CD4-positive, alpha-beta T cell treated with Interferon gamma for 1 hour (primary cell): Measurements from ENCODE around the gene ZGPAT.
"Not testable (repeated sequence)": the region's sequence is repeated elsewhere in the genome, so short reads cannot be mapped to it uniquely, and the experiment has no call there.

Source experiments
- DNase-seq: peaks from one replicate; pipeline ENCODE4 v3.0.0-alpha.2; 2020

ZGPAT gene, protein sequence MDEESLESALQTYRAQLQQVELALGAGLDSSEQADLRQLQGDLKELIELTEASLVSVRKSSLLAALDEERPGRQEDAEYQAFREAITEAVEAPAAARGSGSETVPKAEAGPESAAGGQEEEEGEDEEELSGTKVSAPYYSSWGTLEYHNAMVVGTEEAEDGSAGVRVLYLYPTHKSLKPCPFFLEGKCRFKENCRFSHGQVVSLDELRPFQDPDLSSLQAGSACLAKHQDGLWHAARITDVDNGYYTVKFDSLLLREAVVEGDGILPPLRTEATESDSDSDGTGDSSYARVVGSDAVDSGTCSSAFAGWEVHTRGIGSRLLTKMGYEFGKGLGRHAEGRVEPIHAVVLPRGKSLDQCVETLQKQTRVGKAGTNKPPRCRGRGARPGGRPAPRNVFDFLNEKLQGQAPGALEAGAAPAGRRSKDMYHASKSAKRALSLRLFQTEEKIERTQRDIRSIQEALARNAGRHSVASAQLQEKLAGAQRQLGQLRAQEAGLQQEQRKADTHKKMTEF

GRCh38 chr20:63707558-63708300, at the start of gene ZGPAT, which contains the start of gene ARFRP1:
Gene ZGPAT (plus strand): TSS chr20:63708039. CDS start chr20:63708581, 542 bp downstream.
Gene ARFRP1 (minus strand): TSS chr20:63707976. CDS start chr20:63707091, 885 bp downstream.
- DNase-seq: peak; percentile 85

DNA sequence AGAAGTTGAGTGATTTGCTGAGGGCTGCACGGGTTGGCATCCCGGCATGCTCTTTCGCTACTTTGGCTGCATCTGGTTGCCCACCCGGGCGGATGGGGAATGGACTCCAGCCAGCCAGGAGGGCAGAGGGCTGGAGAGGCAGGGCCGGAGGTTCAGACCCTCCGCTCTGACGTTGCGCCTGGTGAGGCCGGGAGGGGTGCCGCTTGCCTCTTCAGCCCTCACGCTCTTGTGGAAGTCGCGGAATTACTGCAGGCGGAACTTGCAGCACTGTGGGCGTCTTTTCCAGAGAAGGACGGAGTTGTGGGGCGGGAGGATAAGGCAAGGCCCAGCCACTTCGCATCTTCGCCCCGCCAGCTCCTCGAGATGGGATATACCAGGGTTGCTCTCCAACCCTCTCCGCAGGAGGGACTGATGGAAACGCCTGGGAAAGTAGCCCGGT, 49.1 kb upstream of the ZGPAT start:
- DNase-seq: no peak

GRCh38 chr20:63659370-63659769, 48.5 kb upstream of the ZGPAT start:
- no peak for DNase-seq

DNA sequence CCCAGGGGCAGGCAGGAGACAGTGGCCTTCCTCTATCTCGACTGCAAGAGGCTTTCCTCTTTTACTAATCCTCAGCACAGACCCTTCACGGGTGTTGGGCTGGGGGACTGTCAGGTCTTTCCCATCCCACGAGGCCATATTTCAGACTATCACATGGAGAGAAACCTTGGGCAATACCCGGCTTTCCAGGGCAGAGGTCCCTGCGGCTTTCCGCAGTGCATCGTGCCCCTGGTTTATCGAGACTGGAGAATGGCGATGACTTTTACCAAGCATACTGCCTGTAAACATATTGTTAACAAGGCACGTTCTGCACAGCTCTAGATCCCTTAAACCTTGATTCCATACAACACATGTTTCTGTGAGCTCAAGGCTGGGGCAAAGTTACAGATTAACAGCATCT, 47.7 kb upstream of the ZGPAT start:
- DNase-seq: not testable (repeated sequence)

DNA sequence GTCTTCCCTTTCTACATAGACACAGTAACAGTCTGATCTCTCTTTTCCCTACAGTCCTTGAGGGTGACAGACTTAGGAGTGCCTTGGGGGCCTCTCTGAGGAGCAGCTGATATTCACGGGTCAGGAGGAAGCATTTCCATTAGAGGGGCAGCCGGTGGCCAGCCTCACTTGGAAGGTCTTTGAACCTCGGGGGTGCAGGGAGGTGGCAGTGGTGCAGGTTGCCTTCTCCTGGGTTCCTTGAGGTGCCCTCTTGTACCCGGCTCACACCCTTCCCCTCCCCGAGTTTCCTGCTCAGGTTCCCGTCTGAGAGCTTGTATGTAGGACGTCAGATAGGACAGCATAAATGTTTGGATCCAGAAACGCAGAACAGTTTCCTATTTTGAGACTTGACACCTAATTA, 47.2 kb upstream of the ZGPAT start:
- no peak for DNase-seq

DNA sequence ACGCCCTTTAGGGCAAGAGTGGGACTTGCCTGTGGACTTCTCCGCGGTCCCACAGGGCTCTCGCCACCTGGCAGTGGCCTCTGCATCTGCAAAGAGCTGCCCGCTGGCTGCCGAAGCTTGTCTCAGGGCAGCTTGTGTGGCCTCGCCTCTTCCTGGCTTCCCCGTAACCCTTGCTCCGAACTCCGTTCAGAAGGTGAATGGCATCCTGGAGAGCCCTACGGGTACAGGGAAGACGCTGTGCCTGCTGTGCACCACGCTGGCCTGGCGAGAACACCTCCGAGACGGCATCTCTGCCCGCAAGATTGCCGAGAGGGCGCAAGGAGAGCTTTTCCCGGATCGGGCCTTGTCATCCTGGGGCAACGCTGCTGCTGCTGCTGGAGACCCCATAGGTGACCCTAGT, 46.7 kb upstream of the ZGPAT start:
- no peak for DNase-seq

DNA sequence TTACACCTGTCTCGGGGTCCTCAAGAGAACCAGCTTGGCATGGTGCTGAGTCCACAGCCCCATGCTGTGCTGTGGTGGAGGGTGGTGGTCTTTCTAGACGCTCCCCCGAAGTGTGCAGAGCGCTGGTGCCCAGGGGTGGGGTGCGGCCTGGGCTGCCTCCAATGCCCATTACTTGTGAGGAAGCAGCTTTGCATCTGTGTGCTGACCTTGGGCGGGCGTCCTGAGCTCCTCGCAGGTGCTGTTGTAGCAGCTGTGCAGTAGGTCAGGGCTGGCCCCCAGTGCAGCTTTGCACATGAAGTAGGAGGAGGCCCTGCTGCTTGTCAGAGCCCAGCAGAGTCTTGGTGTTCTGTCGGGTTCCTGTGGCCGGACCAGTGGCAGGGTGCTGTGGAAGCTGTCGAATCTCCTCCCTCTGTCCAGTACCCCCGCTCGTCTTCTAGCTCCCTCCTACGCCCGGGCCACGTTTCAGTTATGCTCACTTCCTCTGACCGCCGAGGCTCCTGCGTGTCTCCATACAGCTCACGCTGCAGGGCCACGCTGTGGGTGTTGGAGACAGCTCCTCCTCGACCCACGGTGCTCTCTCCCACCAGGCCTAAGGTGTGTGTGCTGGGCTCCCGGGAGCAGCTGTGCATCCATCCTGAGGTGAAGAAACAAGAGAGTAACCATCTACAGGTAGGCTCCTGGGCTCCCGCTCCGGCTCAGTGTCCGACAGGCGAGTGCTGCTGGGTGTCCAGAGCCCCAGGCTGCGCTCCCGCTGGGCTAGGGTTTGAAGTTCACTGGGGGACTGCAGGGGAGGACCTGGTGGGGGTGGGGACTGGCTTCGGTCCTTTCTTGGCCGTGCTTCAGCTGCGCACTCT, 45.7 kb upstream of the ZGPAT start:
- DNase-seq: no peak

DNA sequence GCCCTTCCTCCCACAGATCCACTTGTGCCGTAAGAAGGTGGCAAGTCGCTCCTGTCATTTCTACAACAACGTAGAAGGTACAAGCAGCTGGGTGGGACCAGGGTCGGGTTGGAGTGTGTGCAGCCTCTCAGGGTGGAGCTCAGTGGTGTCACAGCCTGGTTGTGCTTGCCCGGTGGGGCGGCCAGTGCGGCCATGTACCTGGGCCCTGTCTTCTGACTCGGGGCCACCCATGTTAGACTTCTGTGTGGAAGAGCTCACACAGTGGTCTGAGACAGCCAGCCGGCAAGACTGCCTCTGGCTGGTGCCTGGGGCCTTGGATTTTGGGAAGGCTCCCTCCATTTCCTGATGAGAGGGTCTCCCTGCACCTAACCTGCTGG, 45.0 kb upstream of the ZGPAT start:
- DNase-seq: no peak

DNA sequence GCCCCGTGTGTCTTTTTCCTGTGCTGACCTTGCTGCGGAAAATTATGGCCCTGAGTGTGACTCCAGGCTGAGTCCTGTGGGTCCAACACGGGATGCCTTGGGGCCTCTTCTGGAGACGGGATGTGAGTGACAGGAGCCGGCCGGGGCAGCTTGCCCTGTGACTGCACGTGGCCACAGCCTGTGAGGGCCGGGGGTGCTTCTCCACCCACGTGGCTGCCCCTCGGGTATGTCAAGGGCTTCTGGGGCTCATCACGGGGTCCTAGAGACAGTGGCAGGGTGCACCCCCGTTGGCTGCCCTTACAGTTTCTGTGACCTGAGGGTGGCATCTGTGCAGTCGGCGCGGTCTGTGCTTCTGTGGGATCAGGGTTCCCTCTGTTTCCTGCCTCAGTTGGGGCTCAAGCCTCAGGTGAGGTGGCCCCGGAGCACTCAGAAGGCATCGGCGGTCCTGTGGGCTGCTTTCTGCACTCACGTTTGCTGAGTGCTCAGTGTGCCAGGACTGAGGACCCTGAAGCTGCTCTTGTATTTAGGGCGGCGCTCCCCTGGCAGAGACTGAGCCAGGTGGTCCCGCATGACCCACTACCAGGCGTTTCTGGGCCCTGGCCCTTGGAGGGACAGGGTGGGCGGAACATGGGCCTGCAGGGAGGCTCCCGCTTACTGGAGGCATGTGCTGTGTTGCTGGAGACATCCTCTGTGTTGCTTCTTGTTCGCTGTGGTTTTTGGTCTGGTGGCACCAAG, 44.3 kb upstream of the ZGPAT start:
- DNase-seq: no peak

- DNase-seq: no peak
These were observed 43.5 kb upstream of the ZGPAT start for GRCh38 chr20:63664143-63664851.

GRCh38 chr20:63664861-63665594, 42.8 kb upstream of the ZGPAT start:
- DNase-seq: no peak

- DNase-seq: no peak
These were observed 42.1 kb upstream of the ZGPAT start for GRCh38 chr20:63665708-63666107.

DNA sequence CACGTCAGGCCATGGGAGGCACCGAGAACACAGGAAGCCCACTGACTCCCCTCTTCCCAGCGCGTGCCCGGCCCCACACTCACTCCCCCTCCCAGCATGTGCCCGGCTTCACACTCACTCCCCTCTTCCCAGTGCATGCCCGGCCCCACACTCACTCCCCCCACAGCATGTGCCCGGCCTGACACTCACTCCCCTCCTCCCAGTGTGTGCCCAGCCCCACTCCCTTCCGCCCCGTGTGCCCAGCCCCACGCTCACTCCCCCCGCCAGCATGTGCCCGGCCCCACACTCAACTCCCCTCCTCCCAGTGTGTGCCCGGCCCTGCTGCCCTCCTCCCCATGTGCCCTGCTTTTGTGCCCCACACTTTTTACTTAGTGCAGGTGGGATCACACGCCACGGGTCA, 40.0 kb upstream of the ZGPAT start:
- no peak for DNase-seq

GRCh38 chr20:63668351-63668750, 39.5 kb upstream of the ZGPAT start:
- no peak for DNase-seq

DNA sequence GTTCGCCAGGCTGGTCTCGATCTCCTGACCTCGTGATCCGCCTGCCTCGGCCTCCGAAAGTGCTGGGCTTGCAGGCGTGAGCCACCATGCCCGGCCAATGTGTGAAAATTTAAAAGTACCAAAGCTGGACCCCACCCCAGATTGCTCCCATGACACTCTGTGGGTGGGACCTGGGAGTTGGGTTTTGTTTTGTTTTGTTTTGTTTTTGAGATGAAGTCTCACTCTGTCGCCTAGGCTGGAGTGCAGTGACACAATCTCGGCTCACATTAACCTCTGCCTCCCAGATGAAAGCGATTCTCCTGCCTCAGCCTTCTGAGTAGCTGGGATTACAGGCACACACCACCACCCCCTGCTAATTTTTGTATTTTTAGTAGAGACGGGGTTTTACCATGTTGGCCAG, 36.1 kb upstream of the ZGPAT start:
- not testable (repeated sequence) for DNase-seq

- no peak for DNase-seq
These were observed 35.2 kb upstream of the ZGPAT start for GRCh38 chr20:63672666-63673065.

GRCh38 chr20:63673951-63674350, 33.9 kb upstream of the ZGPAT start:
- DNase-seq: no peak

DNA sequence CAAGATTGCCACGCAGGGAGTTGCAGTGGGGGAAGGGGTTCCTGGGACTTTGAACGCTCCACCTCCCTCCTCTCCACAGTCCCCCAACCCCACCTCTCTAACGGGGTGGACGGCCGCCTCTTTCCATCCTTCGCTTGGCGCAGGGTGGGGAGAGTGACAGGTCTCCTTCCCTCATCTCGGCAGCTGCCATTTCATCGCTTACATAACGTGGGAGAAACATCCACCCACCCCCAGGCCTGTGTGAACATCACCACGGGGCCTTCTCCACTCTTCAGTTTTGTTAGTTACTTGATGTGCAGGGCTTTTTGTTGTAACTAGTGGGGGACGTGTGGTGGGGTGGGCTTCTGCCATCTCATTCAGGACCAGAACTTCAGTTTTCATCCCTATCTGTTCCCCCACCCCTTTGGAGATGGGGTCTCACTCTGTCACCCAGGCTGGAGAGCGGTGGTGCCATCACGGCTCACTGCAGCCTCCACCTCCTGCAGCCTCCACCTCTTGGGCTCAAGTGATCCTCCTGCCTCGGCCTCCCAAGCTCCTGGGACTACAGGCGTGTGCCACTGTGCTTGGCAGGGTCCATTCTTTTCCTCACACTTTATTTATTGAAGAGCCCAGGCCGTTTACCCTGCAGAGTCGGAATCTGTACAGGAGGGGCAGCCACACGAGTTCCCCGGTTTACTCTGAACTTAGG, 32.0 kb upstream of the ZGPAT start:
- DNase-seq: no peak

DNA sequence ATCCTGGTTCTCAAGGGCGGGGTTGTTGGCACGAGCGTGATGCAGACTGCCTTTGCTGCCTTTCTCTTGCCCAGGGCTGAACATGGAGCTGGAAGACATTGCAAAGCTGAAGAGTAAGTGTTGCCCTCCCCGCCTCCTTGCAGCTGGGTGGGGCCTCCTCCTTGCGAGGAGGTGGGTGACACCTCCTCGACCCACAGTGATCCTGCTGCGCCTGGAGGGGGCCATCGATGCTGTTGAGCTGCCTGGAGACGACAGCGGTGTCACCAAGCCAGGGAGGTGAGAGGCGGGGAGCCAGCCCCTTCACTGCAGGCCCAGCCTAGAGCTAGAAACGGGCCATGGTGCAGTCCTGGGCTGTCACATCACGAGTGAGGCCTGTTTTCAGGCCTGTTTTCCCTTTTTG, 29.8 kb upstream of the ZGPAT start:
- no peak for DNase-seq
